ENCODE results near the gene GPATCH1.
A peak's percentile ranks its signal among the peaks of the same experiment; 100 is the strongest.

The GPATCH1 gene

GRCh38 chr19:33062902-33063301 lies 18.1 kb upstream of the GPATCH1 start:
- intact Hi-C loops (cut with DNase I) = no loop called here
- DNase-seq = peak in 1 of 10 donors; percentile 40

- intact Hi-C loops (cut with DNase I) = no loop called here
- peak in 1 of 10 donors; percentile 12 for DNase-seq
Measured at GRCh38 chr19:33063356-33063752, 17.6 kb upstream of the GPATCH1 start.

- DNase-seq = peak in 1 of 10 donors; percentile 33
- intact Hi-C loops (cut with DNase I) = no loop called here
Measured at GRCh38 chr19:33063753-33064457, 17.1 kb upstream of the GPATCH1 start.

GRCh38 chr19:33064458-33064791 lies 16.6 kb upstream of the GPATCH1 start:
- peak in 1 of 10 donors; percentile 26 for DNase-seq
- intact Hi-C loops (cut with DNase I) = no loop called here

- DNase-seq = peak in 4 of 10 donors; percentile 15 to 82 (median 47)
- intact Hi-C loops (cut with DNase I) = no loop called here
Measured at GRCh38 chr19:33064792-33065550, 16.0 kb upstream of the GPATCH1 start, which contains the start of gene RHPN2. Gene RHPN2 (minus strand): TSS chr19:33064888. CDS start chr19:33064852, 36 bp downstream.

GRCh38 chr19:33066543-33066942 lies 14.4 kb upstream of the GPATCH1 start:
- DNase-seq = peak in 3 of 10 donors; percentile 57 to 69 (median 59)
- intact Hi-C loops (cut with DNase I) = no loop called here

GRCh38 chr19:33067121-33067520 lies 13.9 kb upstream of the GPATCH1 start:
- intact Hi-C loops (cut with DNase I) = no loop called here
- peak in 3 of 10 donors; percentile 5 to 32 (median 8) for DNase-seq

GRCh38 chr19:33071887-33072286 lies 9.1 kb upstream of the GPATCH1 start:
- intact Hi-C loops (cut with DNase I) = no loop called here
- DNase-seq = peak in 2 of 10 donors; percentile 32 to 50

- peak in 1 of 10 donors; percentile 7 for DNase-seq
- intact Hi-C loops (cut with DNase I) = no loop called here
Measured at GRCh38 chr19:33075519-33075918, 5.5 kb upstream of the GPATCH1 start.

- intact Hi-C loops (cut with DNase I) = no loop called here
- peak in 1 of 10 donors; percentile 5 for DNase-seq
Measured at GRCh38 chr19:33085570-33086128, 4.7 kb downstream of the GPATCH1 start.

GRCh38 chr19:33086955-33087354 lies 6.0 kb downstream of the GPATCH1 start:
- intact Hi-C loops (cut with DNase I) = no loop called here
- no peak for DNase-seq

- intact Hi-C loops (cut with DNase I) = no loop called here
- DNase-seq = peak in 1 of 10 donors; percentile 22
Measured at GRCh38 chr19:33089010-33089409, 8.0 kb downstream of the GPATCH1 start.

- DNase-seq = no peak
- intact Hi-C loops (cut with DNase I) = no loop called here
Measured at GRCh38 chr19:33090179-33090578, 9.2 kb downstream of the GPATCH1 start.

GRCh38 chr19:33093420-33094210 lies 12.6 kb downstream of the GPATCH1 start:
- intact Hi-C loops (cut with DNase I) = no loop called here
- peak in 2 of 10 donors; percentile 18 to 72 for DNase-seq

- peak in 1 of 10 donors; percentile 10 for DNase-seq
- intact Hi-C loops (cut with DNase I) = no loop called here
Measured at GRCh38 chr19:33094436-33095067, 13.6 kb downstream of the GPATCH1 start.

GRCh38 chr19:33096005-33096404 lies 15.0 kb downstream of the GPATCH1 start:
- DNase-seq = no peak
- intact Hi-C loops (cut with DNase I) = no loop called here

- intact Hi-C loops (cut with DNase I) = no loop called here
- DNase-seq = peak in 2 of 10 donors; percentile 64 to 81
Measured at GRCh38 chr19:33098055-33098534, 17.1 kb downstream of the GPATCH1 start.

- DNase-seq = no peak
Measured at GRCh38 chr19:33100894-33101644, 20.1 kb downstream of the GPATCH1 start.

GRCh38 chr19:33102893-33103292 lies 21.9 kb downstream of the GPATCH1 start:
- peak in 1 of 10 donors; percentile 40 for DNase-seq
- intact Hi-C loops (cut with DNase I) = no loop called here

More at GRCh38 chr19:33100894-33101644, 20.1 kb downstream of the GPATCH1 start:
- intact Hi-C loops (cut with DNase I) = no loop called here
